ENCODE measurements around the gene CST9L. TPM values are rescaled to one million over a fixed set of nuclear protein-coding genes. Genes with fewer than 3 reads are reported as not detected.

Gene CST9L
- total RNA-seq, 1 experiment from 2014 or later: not detected

- RAD21 ChIA-PET (ENCODE audit: low non-redundant PET in 1 of 2, low total read pairs in 2 of 2, uncharacterized antibody in 2 of 2, unreplicated experiment in 2 of 2): no interaction called here
- Histone ChIP-seq H3K4me1 (ENCODE audit: control insufficient read depth in 1 of 2, insufficient read depth in 2 of 2, low read length in 2 of 2) (no peaks in the 10 kb centered on the region), H3K9me3 (ENCODE audit: control insufficient read depth in 1 of 2, insufficient read depth in 1 of 2, low read depth in 1 of 2, low read length in 2 of 2) (0 out of 4 replicates have a peak, but pooled peaks cover 0 to 3% of the 10 kb centered on the region in 2 experiments), H3K9ac (ENCODE audit: low read length) (no peak overlapping the region), H3K79me2 (ENCODE audit: insufficient read depth, low read length) (no peaks in the 10 kb centered on the region), H4K20me1 (ENCODE audit: insufficient read depth) (no peaks in the 10 kb centered on the region), H2AFZ (ENCODE audit: low read depth, low read length, poor library complexity, severe bottlenecking) (no peak overlapping the region), H3K4me3 (replicated peaks in 1 of 2; ENCODE audit: low read depth in 1 of 2, low read length in 2 of 2) (no peak overlapping the region), H3K27ac (ENCODE audit: low read depth, low read length) (no peak overlapping the region), H3K36me3 (ENCODE audit: control insufficient read depth in 1 of 2, insufficient read depth in 2 of 2, low read length in 2 of 2) (no peaks in the 10 kb centered on the region), H3K4me2 (ENCODE audit: low read length) (no peak overlapping the region), H3K9me2 (ENCODE audit: insufficient read depth) (no peaks in the 10 kb centered on the region), H3K27me3 (ENCODE audit: insufficient read depth, low read length) (peaks cover 26% of the 10 kb centered on the region)
- no TSS peak for BruUV-seq (replicated peaks)
- intact Hi-C loops (cut with micrococcal nuclease): no loop called here
- ATAC-seq (no peak), DNase-seq (ENCODE audit: low read depth, low spot score) (no peak)
- CTCF ChIA-PET: no interaction called here
- TF ChIP-seq, protein P1, sequence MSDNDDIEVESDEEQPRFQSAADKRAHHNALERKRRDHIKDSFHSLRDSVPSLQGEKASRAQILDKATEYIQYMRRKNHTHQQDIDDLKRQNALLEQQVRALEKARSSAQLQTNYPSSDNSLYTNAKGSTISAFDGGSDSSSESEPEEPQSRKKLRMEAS (IDR thresholded peaks at IDR 0.05): no peak
- TF ChIP-seq CBX3 (IDR thresholded peaks at IDR 0.05; ENCODE audit: low read depth) (no peak), SP1 (IDR thresholded peaks at IDR 0.05; ENCODE audit: low read depth) (no peak), EZH2phosphoT487 (IDR thresholded peaks at IDR 0.05; ENCODE audit: borderline replicate concordance) (no peak), CEBPB (IDR thresholded peaks at IDR 0.05; ENCODE audit: low read depth) (no peak), JUND (IDR thresholded peaks at IDR 0.05) (no peak), YY1 (IDR thresholded peaks at IDR 0.05; ENCODE audit: extremely low read depth, insufficient replicate concordance, low read depth, low read length) (no peak), FOSL1 (IDR thresholded peaks at IDR 0.05; ENCODE audit: low read depth) (no peak), TCF7L2 (IDR thresholded peaks at IDR 0.05; ENCODE audit: borderline replicate concordance, extremely low read depth, insufficient read depth, insufficient read length) (no peak), POLR2AphosphoS5 (IDR thresholded peaks at IDR 0.05; ENCODE audit: low read depth, low read length) (no peak), SIN3A (IDR thresholded peaks at IDR 0.05; ENCODE audit: low read depth) (no peak), ELF1 (IDR thresholded peaks at IDR 0.05; ENCODE audit: borderline replicate concordance, low read depth) (no peak), EZH2 (IDR thresholded peaks at IDR 0.05) (no peak), POLR2A (IDR thresholded peaks at IDR 0.05; ENCODE audit: borderline replicate concordance, extremely low read depth, insufficient read depth, insufficient read length) (no peak)
- TF ChIP-seq, protein P2, sequence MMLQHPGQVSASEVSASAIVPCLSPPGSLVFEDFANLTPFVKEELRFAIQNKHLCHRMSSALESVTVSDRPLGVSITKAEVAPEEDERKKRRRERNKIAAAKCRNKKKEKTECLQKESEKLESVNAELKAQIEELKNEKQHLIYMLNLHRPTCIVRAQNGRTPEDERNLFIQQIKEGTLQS (IDR thresholded peaks at IDR 0.05): no peak
- TF ChIP-seq, protein P3, sequence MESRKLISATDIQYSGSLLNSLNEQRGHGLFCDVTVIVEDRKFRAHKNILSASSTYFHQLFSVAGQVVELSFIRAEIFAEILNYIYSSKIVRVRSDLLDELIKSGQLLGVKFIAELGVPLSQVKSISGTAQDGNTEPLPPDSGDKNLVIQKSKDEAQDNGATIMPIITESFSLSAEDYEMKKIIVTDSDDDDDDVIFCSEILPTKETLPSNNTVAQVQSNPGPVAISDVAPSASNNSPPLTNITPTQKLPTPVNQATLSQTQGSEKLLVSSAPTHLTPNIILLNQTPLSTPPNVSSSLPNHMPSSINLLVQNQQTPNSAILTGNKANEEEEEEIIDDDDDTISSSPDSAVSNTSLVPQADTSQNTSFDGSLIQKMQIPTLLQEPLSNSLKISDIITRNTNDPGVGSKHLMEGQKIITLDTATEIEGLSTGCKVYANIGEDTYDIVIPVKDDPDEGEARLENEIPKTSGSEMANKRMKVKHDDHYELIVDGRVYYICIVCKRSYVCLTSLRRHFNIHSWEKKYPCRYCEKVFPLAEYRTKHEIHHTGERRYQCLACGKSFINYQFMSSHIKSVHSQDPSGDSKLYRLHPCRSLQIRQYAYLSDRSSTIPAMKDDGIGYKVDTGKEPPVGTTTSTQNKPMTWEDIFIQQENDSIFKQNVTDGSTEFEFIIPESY (IDR thresholded peaks at IDR 0.05; ENCODE audit: extremely low read depth, insufficient replicate concordance, low read length): no peak
- POLR2A ChIA-PET: no interaction called here
These were observed 1.9 kb downstream of the CST9L start for GRCh38 chr20:23566199-23566932.
